Thyroid gland (tissue), 4 donors: ENCODE results near the gene SPECC1.

Source experiments
- CTCF ChIP-seq, 6 experiments: fragments of 200-600 bp in 3 of 6; fragments of 450-650 bp in 3 of 6; sonication (generic) in 3 of 6; IDR thresholded peaks; one replicate each; pipeline ENCODE4 v1.5.1; 2016 to 2019; ENCODE audit warnings: antibody characterized with exemption in 6 of 6, mild to moderate bottlenecking in 2 of 6, inconsistent platforms in 1 of 6, moderate library complexity in 1 of 6
- POLR2A ChIP-seq, 2 donors: fragments of 450-650 bp; IDR thresholded peaks; one replicate each; pipeline ENCODE4 v1.6.1; 2017; ENCODE audit warnings: antibody characterized with exemption in 2 of 2, mild to moderate bottlenecking in 2 of 2, moderate library complexity in 1 of 2

GRCh38 chr17:20262226-20263114 lies 253.3 kb downstream of the SPECC1 start:
- TF ChIP-seq CTCF (IDR thresholded peaks at IDR 0.05) (no peak), POLR2A (IDR thresholded peaks at IDR 0.05) (no peak)
